Hepatocyte (in vitro differentiated cells): Measurements from ENCODE around the gene PTPRD. TPM values are rescaled to one million over a fixed set of nuclear protein-coding genes. Genes with fewer than 3 reads are reported as not detected.

ENCODE experiments used
- DNase-seq: peaks from one replicate; pipeline ENCODE4 v3.0.0-alpha.2; 2016; ENCODE audit warnings: low spot score
- H2AFZ ChIP-seq: fragments of 200-600 bp; sonication (generic); 2 replicates; pipeline ENCODE4 v1.6.0; 2016; ENCODE audit warnings: antibody characterized with exemption, mild to moderate bottlenecking
- H3K27ac ChIP-seq: fragments of 200-600 bp; sonication (generic); 2 replicates; pipeline ENCODE4 v1.5.1; 2016; ENCODE audit warnings: mild to moderate bottlenecking
- H3K27me3 ChIP-seq: fragments of 200-600 bp; sonication (generic); 2 replicates; pipeline ENCODE4 v1.6.1; 2016
- H3K36me3 ChIP-seq: fragments of 200-600 bp; sonication (generic); replicated peaks from 2 replicates; pipeline ENCODE4 v1.5.1; 2016; ENCODE audit warnings: low read depth; ENCODE audit not compliant: insufficient read depth
- H3K4me1 ChIP-seq: fragments of 200-600 bp; sonication (generic); 2 replicates; pipeline ENCODE4 v1.5.1; 2016; ENCODE audit warnings: mild to moderate bottlenecking, moderate library complexity; ENCODE audit not compliant: insufficient read depth
- H3K4me2 ChIP-seq: fragments of 200-600 bp; sonication (generic); 2 replicates; pipeline ENCODE4 v1.6.0; 2016
- H3K4me3 ChIP-seq: fragments of 200-600 bp; sonication (generic); 2 replicates; pipeline ENCODE4 v1.5.1; 2016; ENCODE audit warnings: mild to moderate bottlenecking
- H3K79me2 ChIP-seq: fragments of 200-600 bp; sonication (generic); 2 replicates; pipeline ENCODE4 v1.6.0; 2017; ENCODE audit warnings: mild to moderate bottlenecking
- H3K9me2 ChIP-seq: fragments of 200-600 bp; sonication (generic); replicated peaks from 2 replicates; pipeline ENCODE4 v1.6.0; 2017; ENCODE audit warnings: mild to moderate bottlenecking; ENCODE audit not compliant: insufficient read depth
- H3K9me3 ChIP-seq: fragments of 200-600 bp; sonication (generic); 2 replicates; pipeline ENCODE4 v1.5.1; 2016; ENCODE audit warnings: low read depth, mild to moderate bottlenecking
- H4K20me1 ChIP-seq: fragments of 200-600 bp; sonication (generic); 2 replicates; pipeline ENCODE4 v1.6.0; 2016; ENCODE audit warnings: mild to moderate bottlenecking; ENCODE audit not compliant: insufficient read depth, poor library complexity, severe bottlenecking
- CTCF ChIP-seq: fragments of 200-600 bp; sonication (generic); IDR thresholded peaks from 2 replicates; pipeline ENCODE4 v1.5.1; 2016; ENCODE audit warnings: antibody characterized with exemption, mild to moderate bottlenecking; ENCODE audit not compliant: poor library complexity
- EZH2 ChIP-seq: fragments of 200-600 bp; sonication (generic); IDR thresholded peaks from 2 replicates; pipeline ENCODE4 v1.6.1; 2016; ENCODE audit warnings: antibody characterized with exemption, mild to moderate bottlenecking, borderline replicate concordance
- EZH2phosphoT487 ChIP-seq: fragments of 200-600 bp; sonication (generic); IDR thresholded peaks from one replicate; pipeline ENCODE4 v1.6.1; 2018; ENCODE audit warnings: antibody characterized with exemption, mild to moderate bottlenecking, low read depth, moderate library complexity; ENCODE audit not compliant: unreplicated experiment, severe bottlenecking
- WGBS: methylation state at CpG from one replicate; pipeline ENCODE4 v1.1.6; 2016; ENCODE audit warnings: low lambda C conversion rate; ENCODE audit errors: missing lambda C conversion rate; 5-methylcytosine and 5-hydroxymethylcytosine counted together
- polyA plus RNA-seq: library from polyadenylated mRNA; unstranded; fragments of >200 nt; fragmentation: Nextera tagmentation; extraction: Ambion mirVana; gene quantifications from 2 replicates; pipeline ENCODE4 v1.2.1, GENCODE V29; 2016
- total RNA-seq: library from RNA; depleted of rRNA; stranded (reverse); fragments of >200 nt; gene quantifications from 2 replicates; pipeline ENCODE4 v1.2.3, GENCODE V29; 2014

PTPRD gene
- total and polyA plus RNA-seq, 2 experiments from 2014 or later: 6.5 to 77.6 TPM

DNA sequence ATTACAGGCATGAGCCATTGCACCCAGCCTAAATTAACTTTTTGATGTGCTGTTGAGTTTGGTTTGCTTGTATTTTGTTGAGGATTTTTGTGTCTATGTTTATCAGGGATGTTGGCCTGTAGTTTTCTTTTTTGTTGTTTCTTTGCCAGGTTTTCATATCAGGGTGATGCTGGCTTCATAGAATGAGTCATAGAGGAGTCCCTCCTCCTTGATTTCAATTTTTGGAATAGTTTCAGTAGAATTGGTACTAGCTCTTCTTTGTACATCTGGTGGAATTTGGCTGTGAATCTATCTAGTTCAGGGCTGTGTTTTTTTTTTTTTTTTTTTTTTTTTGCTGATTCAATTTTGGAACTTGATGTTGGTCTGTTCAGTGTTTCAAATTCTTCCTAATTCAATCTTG lies 1648.9 kb downstream of the PTPRD start:
- H3K9me3 ChIP-seq: no peaks in the 10 kb centered on the region
- TF ChIP-seq CTCF: no peak
- no peak for TF ChIP-seq EZH2
- no peak for TF ChIP-seq EZH2phosphoT487
- no peak overlapping the region for H2AFZ ChIP-seq
- no peak overlapping the region for H3K27ac ChIP-seq
- no peaks in the 10 kb centered on the region for H3K9me2 ChIP-seq
- no peaks in the 10 kb centered on the region for H3K27me3 ChIP-seq
- H3K4me1 ChIP-seq: no peaks in the 10 kb centered on the region
- H3K36me3 ChIP-seq: no peaks in the 10 kb centered on the region
- H4K20me1 ChIP-seq: no peaks in the 10 kb centered on the region
- no peak overlapping the region for H3K4me2 ChIP-seq
- no peak for DNase-seq
- H3K4me3 ChIP-seq: no peak overlapping the region
- no peaks in the 10 kb centered on the region for H3K79me2 ChIP-seq

DNA sequence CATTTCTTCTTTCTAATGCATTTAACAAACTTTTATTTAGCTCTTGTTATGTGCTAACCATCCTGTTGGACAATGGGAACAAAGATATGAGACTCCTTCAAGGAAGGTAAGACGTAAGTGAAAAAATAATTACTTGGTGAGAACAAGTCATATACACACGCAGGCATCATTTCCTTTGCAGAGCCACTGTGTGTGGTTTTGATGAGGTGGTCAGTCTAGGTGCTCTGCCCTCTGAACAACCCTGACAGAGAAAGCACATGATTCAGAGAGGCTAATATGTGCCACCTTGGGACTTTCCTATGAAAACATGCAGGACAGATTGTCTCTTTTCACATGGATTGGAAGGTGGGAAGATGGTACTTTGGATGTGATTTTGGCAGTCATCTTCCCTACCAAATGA lies 1650.7 kb downstream of the PTPRD start:
- Histone ChIP-seq H4K20me1 (no peaks in the 10 kb centered on the region), H3K4me2 (no peak overlapping the region), H3K27ac (no peak overlapping the region), H3K9me2 (no peaks in the 10 kb centered on the region), H3K27me3 (no peaks in the 10 kb centered on the region), H3K4me1 (no peaks in the 10 kb centered on the region), H2AFZ (no peak overlapping the region), H3K4me3 (no peak overlapping the region), H3K36me3 (no peaks in the 10 kb centered on the region), H3K9me3 (no peaks in the 10 kb centered on the region), H3K79me2 (no peaks in the 10 kb centered on the region)
- TF ChIP-seq CTCF (no peak), EZH2phosphoT487 (no peak), EZH2 (no peak)
- WGBS: 91% methylated on average over 2 of the region's 2 CpGs
- DNase-seq: no peak

DNA sequence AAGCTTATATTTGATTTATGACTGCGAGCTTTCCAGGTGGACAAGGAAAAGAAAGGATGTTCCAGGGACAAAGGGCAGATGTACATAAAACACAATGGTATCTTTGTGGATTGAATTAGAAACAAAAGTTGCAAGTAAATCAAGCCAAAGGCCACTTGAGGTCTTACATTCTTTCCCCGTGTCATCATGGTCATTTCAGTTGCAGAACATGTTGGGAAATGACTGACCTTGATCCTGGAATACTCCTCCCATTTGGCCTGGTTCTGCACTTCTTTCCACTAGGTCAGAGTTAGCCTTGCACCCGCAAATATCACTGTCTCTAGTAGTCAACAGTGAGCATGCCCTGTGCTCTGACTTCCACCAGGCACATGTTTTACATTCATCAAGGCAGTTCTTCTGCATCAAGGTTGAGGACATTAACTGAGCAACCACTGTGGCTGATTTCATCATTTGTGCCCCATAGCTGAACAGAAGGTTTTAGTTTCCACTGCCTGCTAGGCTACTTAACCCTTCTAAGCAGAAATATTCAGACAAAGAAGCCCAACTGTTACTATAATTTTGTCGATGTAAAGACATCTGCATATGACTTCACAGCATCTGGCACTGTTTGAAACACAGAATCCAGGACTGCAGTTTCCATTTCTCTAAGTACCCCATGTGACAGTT lies 1651.5 kb downstream of the PTPRD start:
- Histone ChIP-seq H3K4me2 (no peak overlapping the region), H2AFZ (no peak overlapping the region), H3K79me2 (no peaks in the 10 kb centered on the region), H3K27ac (no peak overlapping the region), H3K9me3 (no peaks in the 10 kb centered on the region), H3K9me2 (no peaks in the 10 kb centered on the region), H3K4me1 (no peaks in the 10 kb centered on the region), H3K4me3 (no peak overlapping the region), H3K36me3 (no peaks in the 10 kb centered on the region), H4K20me1 (no peaks in the 10 kb centered on the region), H3K27me3 (no peaks in the 10 kb centered on the region)
- peak; percentile 27 for DNase-seq
- no peak for TF ChIP-seq CTCF
- no peak for TF ChIP-seq EZH2
- no peak for TF ChIP-seq EZH2phosphoT487
- 79% methylated on average over 4 of the region's 4 CpGs for WGBS

DNA sequence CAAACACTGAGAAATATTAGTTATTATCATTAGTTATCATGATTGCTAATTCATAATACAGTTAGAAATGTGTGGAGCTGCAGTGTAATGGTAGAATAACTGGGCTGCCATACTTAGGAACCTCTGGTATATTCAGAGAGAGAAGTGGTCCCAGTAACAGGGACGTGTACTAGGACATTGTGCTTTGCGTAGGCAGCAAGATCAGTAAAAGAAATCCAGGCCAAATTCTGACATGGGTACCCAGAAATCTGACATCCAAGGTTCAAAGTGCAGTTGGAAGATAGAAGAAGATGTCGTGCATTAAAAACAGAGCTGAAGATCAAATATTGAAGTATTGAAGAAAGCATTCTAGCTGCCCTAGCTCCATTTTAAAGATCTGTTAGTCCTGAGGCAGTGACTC lies 1652.5 kb downstream of the PTPRD start:
- H3K4me2 ChIP-seq: no peak overlapping the region
- no peak overlapping the region for H3K27ac ChIP-seq
- H3K27me3 ChIP-seq: no peaks in the 10 kb centered on the region
- no peak for TF ChIP-seq EZH2phosphoT487
- no peak for TF ChIP-seq CTCF
- no peak for TF ChIP-seq EZH2
- no peaks in the 10 kb centered on the region for H3K4me1 ChIP-seq
- DNase-seq: no peak
- H4K20me1 ChIP-seq: no peaks in the 10 kb centered on the region
- no peaks in the 10 kb centered on the region for H3K79me2 ChIP-seq
- no peaks in the 10 kb centered on the region for H3K9me3 ChIP-seq
- WGBS: 90% methylated on average over 3 of the region's 3 CpGs
- H3K36me3 ChIP-seq: no peaks in the 10 kb centered on the region
- H2AFZ ChIP-seq: no peak overlapping the region
- no peaks in the 10 kb centered on the region for H3K9me2 ChIP-seq
- H3K4me3 ChIP-seq: no peak overlapping the region
